Measurements from ENCODE around the gene NPAS2. TPM values are rescaled to one million over a fixed set of nuclear protein-coding genes. Genes with fewer than 3 reads are reported as not detected.

NPAS2 gene
- total RNA-seq, 2 donors from 2014 or later: 24.2 to 45.8 TPM

GRCh38 chr2:100835006-100835659 lies 15.2 kb downstream of the NPAS2 start:
- no peaks in the 10 kb centered on the region for H3K9me3 ChIP-seq
- H3K27me3 ChIP-seq (replicated peaks; ENCODE audit: insufficient read depth): no peaks in the 10 kb centered on the region
- TF ChIP-seq POLR2AphosphoS5 (IDR thresholded peaks at IDR 0.05) (peak; percentile 11), POLR2A (IDR thresholded peaks at IDR 0.05) (no peak), CTCF (IDR thresholded peaks at IDR 0.05) (no peak)
- H3K4me3 ChIP-seq: no peak overlapping the region
- no peak for DNase-seq (ENCODE audit: low spot score)
- H3K4me1 ChIP-seq (replicated peaks): peaks cover 4% of the 10 kb centered on the region
- H3K36me3 ChIP-seq: no peaks in the 10 kb centered on the region
- intact Hi-C loops (cut with DNase I): no loop called here
- no peak overlapping the region for H3K27ac ChIP-seq
- WGBS: 67% methylated on average over 16 of the region's 16 CpGs

GRCh38 chr2:100840519-100840918 lies 20.6 kb downstream of the NPAS2 start:
- H3K27ac ChIP-seq: no peak overlapping the region
- 83% methylated on average over 7 of the region's 7 CpGs for WGBS
- H3K36me3 ChIP-seq: no peaks in the 10 kb centered on the region
- no peaks in the 10 kb centered on the region for H3K27me3 ChIP-seq (replicated peaks; ENCODE audit: insufficient read depth)
- no peak for DNase-seq (ENCODE audit: low spot score)
- no peaks in the 10 kb centered on the region for H3K9me3 ChIP-seq
- intact Hi-C loops (cut with DNase I): no loop called here
- TF ChIP-seq POLR2A (IDR thresholded peaks at IDR 0.05) (no peak), POLR2AphosphoS5 (IDR thresholded peaks at IDR 0.05) (no peak), CTCF (IDR thresholded peaks at IDR 0.05) (no peak)
- H3K4me1 ChIP-seq (replicated peaks): no peaks in the 10 kb centered on the region
- no peak overlapping the region for H3K4me3 ChIP-seq

- Histone ChIP-seq H3K27me3 (replicated peaks; ENCODE audit: insufficient read depth) (no peaks in the 10 kb centered on the region), H3K4me3 (no peak overlapping the region), H3K4me1 (replicated peaks) (no peaks in the 10 kb centered on the region), H3K36me3 (no peaks in the 10 kb centered on the region), H3K27ac (no peak overlapping the region), H3K9me3 (no peaks in the 10 kb centered on the region)
- no peak for TF ChIP-seq CTCF (IDR thresholded peaks at IDR 0.05)
- TF ChIP-seq POLR2AphosphoS5 (IDR thresholded peaks at IDR 0.05): no peak
- no peak for TF ChIP-seq POLR2A (IDR thresholded peaks at IDR 0.05)
- intact Hi-C loops (cut with DNase I): no loop called here
- no peak for DNase-seq (ENCODE audit: low spot score)
- 95% methylated on average over 9 of the region's 9 CpGs for WGBS
Measured at GRCh38 chr2:100842241-100842922, 22.4 kb downstream of the NPAS2 start.

- no peak for DNase-seq (ENCODE audit: low spot score)
- WGBS: 86% methylated on average over 7 of the region's 7 CpGs
- Histone ChIP-seq H3K27ac (no peak overlapping the region), H3K4me3 (no peak overlapping the region), H3K4me1 (replicated peaks) (no peaks in the 10 kb centered on the region), H3K9me3 (no peaks in the 10 kb centered on the region), H3K27me3 (replicated peaks; ENCODE audit: insufficient read depth) (no peaks in the 10 kb centered on the region), H3K36me3 (no peaks in the 10 kb centered on the region)
- TF ChIP-seq CTCF (IDR thresholded peaks at IDR 0.05) (no peak), POLR2AphosphoS5 (IDR thresholded peaks at IDR 0.05) (no peak), POLR2A (IDR thresholded peaks at IDR 0.05) (no peak)
- intact Hi-C loops (cut with DNase I): no loop called here
Measured at GRCh38 chr2:100844514-100844913, 24.6 kb downstream of the NPAS2 start.
